ENCODE results near the gene ATL1.
"Not testable (repeated sequence)": the region's sequence is repeated elsewhere in the genome, so short reads cannot be mapped to it uniquely, and the experiment has no call there.

ATL1 gene

GRCh38 chr14:50551877-50552276, 8.1 kb upstream of the ATL1 start:
- Mint-ChIP-seq H3K9me3 (peaks cover 17% of the 10 kb centered on the region), H3K36me3 (ENCODE audit: low read depth) (no peaks in the 10 kb centered on the region), H3K27ac (no peak overlapping the region), H3K4me1 (no peaks in the 10 kb centered on the region), H3K4me3 (no peak overlapping the region), H3K27me3 (peaks cover 41% of the 10 kb centered on the region)
- no peak for ATAC-seq
- DNase-seq: no peak

GRCh38 chr14:50552796-50553195, 7.1 kb upstream of the ATL1 start:
- ATAC-seq; H3K4me1 Mint-ChIP-seq; H3K4me3 Mint-ChIP-seq; H3K36me3 Mint-ChIP-seq (ENCODE audit: low read depth); DNase-seq; H3K27ac Mint-ChIP-seq: not testable (repeated sequence)
- Mint-ChIP-seq H3K9me3 (peaks cover 17% of the 10 kb centered on the region), H3K27me3 (peaks cover 48% of the 10 kb centered on the region)

GRCh38 chr14:50560931-50561285, 963 bp downstream of the ATL1 start:
- peaks cover 14% of the 10 kb centered on the region for H3K4me1 Mint-ChIP-seq
- ATAC-seq (peak; percentile 61), DNase-seq (peak; percentile 61)
- peaks cover 34% of the 10 kb centered on the region for H3K27me3 Mint-ChIP-seq
- H3K27ac Mint-ChIP-seq: no peak overlapping the region
- H3K4me3 Mint-ChIP-seq: peak overlapping the region; percentile 78
- no peaks in the 10 kb centered on the region for H3K36me3 Mint-ChIP-seq (ENCODE audit: low read depth)
- peaks cover under 1% of the 10 kb centered on the region for H3K9me3 Mint-ChIP-seq

GRCh38 chr14:50562841-50563240, 2.9 kb downstream of the ATL1 start:
- H3K27me3 Mint-ChIP-seq: peaks cover 21% of the 10 kb centered on the region
- peaks cover 14% of the 10 kb centered on the region for H3K4me1 Mint-ChIP-seq
- H3K27ac Mint-ChIP-seq: no peak overlapping the region
- DNase-seq (no peak), ATAC-seq (no peak)
- H3K9me3 Mint-ChIP-seq: no peaks in the 10 kb centered on the region
- H3K36me3 Mint-ChIP-seq (ENCODE audit: low read depth): no peaks in the 10 kb centered on the region
- no peak overlapping the region for H3K4me3 Mint-ChIP-seq

- H3K9me3 Mint-ChIP-seq: peaks cover 37% of the 10 kb centered on the region
- no peaks in the 10 kb centered on the region for H3K27me3 Mint-ChIP-seq
- ATAC-seq: no peak
- no peak overlapping the region for H3K4me3 Mint-ChIP-seq
- no peaks in the 10 kb centered on the region for H3K4me1 Mint-ChIP-seq
- H3K27ac Mint-ChIP-seq: no peak overlapping the region
- DNase-seq: no peak
- H3K36me3 Mint-ChIP-seq (ENCODE audit: low read depth): peaks cover 6% of the 10 kb centered on the region
Measured at GRCh38 chr14:50569714-50570274, 9.8 kb downstream of the ATL1 start.

GRCh38 chr14:50573862-50574261, 13.9 kb downstream of the ATL1 start:
- no peaks in the 10 kb centered on the region for H3K4me1 Mint-ChIP-seq
- no peak overlapping the region for H3K27ac Mint-ChIP-seq
- peaks cover 31% of the 10 kb centered on the region for H3K9me3 Mint-ChIP-seq
- H3K4me3 Mint-ChIP-seq: no peak overlapping the region
- no peak for DNase-seq
- H3K27me3 Mint-ChIP-seq: no peaks in the 10 kb centered on the region
- H3K36me3 Mint-ChIP-seq (ENCODE audit: low read depth): peaks cover 4% of the 10 kb centered on the region
- no peak for ATAC-seq

GRCh38 chr14:50575769-50576168, 15.8 kb downstream of the ATL1 start:
- Mint-ChIP-seq H3K36me3 (ENCODE audit: low read depth) (peaks cover 2% of the 10 kb centered on the region), H3K4me1 (no peaks in the 10 kb centered on the region), H3K4me3 (no peak overlapping the region), H3K9me3 (peaks cover 16% of the 10 kb centered on the region), H3K27ac (no peak overlapping the region), H3K27me3 (no peaks in the 10 kb centered on the region)
- no peak for DNase-seq
- ATAC-seq: no peak

GRCh38 chr14:50577982-50578381, 18.0 kb downstream of the ATL1 start:
- DNase-seq (no peak), ATAC-seq (no peak)
- H3K27ac Mint-ChIP-seq: no peak overlapping the region
- no peaks in the 10 kb centered on the region for H3K27me3 Mint-ChIP-seq
- no peak overlapping the region for H3K4me3 Mint-ChIP-seq
- H3K9me3 Mint-ChIP-seq: no peaks in the 10 kb centered on the region
- H3K4me1 Mint-ChIP-seq: no peaks in the 10 kb centered on the region
- H3K36me3 Mint-ChIP-seq (ENCODE audit: low read depth): no peaks in the 10 kb centered on the region

GRCh38 chr14:50578433-50578832, 18.5 kb downstream of the ATL1 start:
- ATAC-seq (no peak), DNase-seq (no peak)
- no peak overlapping the region for H3K27ac Mint-ChIP-seq
- H3K4me3 Mint-ChIP-seq: no peak overlapping the region
- no peaks in the 10 kb centered on the region for H3K9me3 Mint-ChIP-seq
- no peaks in the 10 kb centered on the region for H3K27me3 Mint-ChIP-seq
- H3K4me1 Mint-ChIP-seq: no peaks in the 10 kb centered on the region
- H3K36me3 Mint-ChIP-seq (ENCODE audit: low read depth): no peaks in the 10 kb centered on the region

- Mint-ChIP-seq H3K27ac (no peak overlapping the region), H3K4me1 (no peaks in the 10 kb centered on the region), H3K36me3 (ENCODE audit: low read depth) (no peaks in the 10 kb centered on the region), H3K9me3 (no peaks in the 10 kb centered on the region), H3K4me3 (no peak overlapping the region), H3K27me3 (no peaks in the 10 kb centered on the region)
- DNase-seq: no peak
- ATAC-seq: no peak
Measured at GRCh38 chr14:50590464-50590863, 30.5 kb downstream of the ATL1 start.

- no peaks in the 10 kb centered on the region for H3K9me3 Mint-ChIP-seq
- H3K4me3 Mint-ChIP-seq: no peak overlapping the region
- H3K27me3 Mint-ChIP-seq: no peaks in the 10 kb centered on the region
- DNase-seq (no peak), ATAC-seq (no peak)
- no peaks in the 10 kb centered on the region for H3K36me3 Mint-ChIP-seq (ENCODE audit: low read depth)
- H3K4me1 Mint-ChIP-seq: no peaks in the 10 kb centered on the region
- no peak overlapping the region for H3K27ac Mint-ChIP-seq
Measured at GRCh38 chr14:50594577-50595316, 34.8 kb downstream of the ATL1 start.

GRCh38 chr14:50598765-50599164, 38.8 kb downstream of the ATL1 start:
- no peak overlapping the region for H3K27ac Mint-ChIP-seq
- H3K4me3 Mint-ChIP-seq: no peak overlapping the region
- no peaks in the 10 kb centered on the region for H3K36me3 Mint-ChIP-seq (ENCODE audit: low read depth)
- no peak for DNase-seq
- no peaks in the 10 kb centered on the region for H3K4me1 Mint-ChIP-seq
- no peaks in the 10 kb centered on the region for H3K9me3 Mint-ChIP-seq
- ATAC-seq: no peak
- no peaks in the 10 kb centered on the region for H3K27me3 Mint-ChIP-seq

- no peaks in the 10 kb centered on the region for H3K4me1 Mint-ChIP-seq
- no peaks in the 10 kb centered on the region for H3K27me3 Mint-ChIP-seq
- H3K4me3 Mint-ChIP-seq: no peak overlapping the region
- ATAC-seq: no peak
- DNase-seq: no peak
- H3K36me3 Mint-ChIP-seq (ENCODE audit: low read depth): no peaks in the 10 kb centered on the region
- no peak overlapping the region for H3K27ac Mint-ChIP-seq
- no peaks in the 10 kb centered on the region for H3K9me3 Mint-ChIP-seq
Measured at GRCh38 chr14:50599700-50600444, 39.9 kb downstream of the ATL1 start.

- Mint-ChIP-seq H3K4me3 (no peak overlapping the region), H3K9me3 (no peaks in the 10 kb centered on the region), H3K27ac (no peak overlapping the region), H3K27me3 (no peaks in the 10 kb centered on the region), H3K4me1 (no peaks in the 10 kb centered on the region), H3K36me3 (ENCODE audit: low read depth) (no peaks in the 10 kb centered on the region)
- ATAC-seq (no peak), DNase-seq (no peak)
Measured at GRCh38 chr14:50600849-50601248, 40.9 kb downstream of the ATL1 start.

- H3K27me3 Mint-ChIP-seq: no peaks in the 10 kb centered on the region
- ATAC-seq: no peak
- DNase-seq: no peak
- H3K36me3 Mint-ChIP-seq (ENCODE audit: low read depth): no peaks in the 10 kb centered on the region
- no peaks in the 10 kb centered on the region for H3K4me1 Mint-ChIP-seq
- no peak overlapping the region for H3K27ac Mint-ChIP-seq
- no peaks in the 10 kb centered on the region for H3K9me3 Mint-ChIP-seq
- no peak overlapping the region for H3K4me3 Mint-ChIP-seq
Measured at GRCh38 chr14:50601394-50601793, 41.4 kb downstream of the ATL1 start.

All from activated naive CD8-positive, alpha-beta T cell treated with anti-CD3 and anti-CD28 coated beads, Interleukin-2, amount 50 U/mL, for 24 hours (primary cell).